K562 (cell line): ENCODE results near the gene KTI12. TPM values are rescaled to one million over a fixed set of nuclear protein-coding genes. Genes with fewer than 3 reads are reported as not detected.

Experiments
- ATAC-seq: fragments of 200-7000 bp; cut with Tn5 transposase; 3 replicates; pipeline ENCODE4 v1.9.1; 2020; ENCODE audit warnings: moderate library complexity
- Bru-seq: library from RNA; stranded (reverse); fragments of 400-500 nt; gene quantifications from one replicate; lab custom pipeline; 2021; lab: Mats Ljungman, UMichigan
- BruChase-seq, 2 experiments: library from RNA; stranded (reverse); fragments of 400-500 nt; gene quantifications; one replicate each; lab custom pipeline; 2021; lab: Mats Ljungman, UMichigan
- BruUV-seq: library from RNA; stranded (reverse); fragments of 400-500 nt; replicated peaks from 2 replicates; lab custom pipeline; 2021; lab: Mats Ljungman, UMichigan
- CTCF ChIA-PET: fragments of 300-600 bp; formaldehyde crosslinking; extraction: SDS; loops from one replicate; lab custom pipeline; 2021; ENCODE audit warnings: low intra/inter-chr PET ratio; lab: Yijun Ruan, JAX
- POLR2A ChIA-PET: fragments of 300-600, 350-650 bp; sonication (Branson Sonifier 250); formaldehyde crosslinking; extraction: SDS; loops from one replicate; lab custom pipeline; 2021; ENCODE audit warnings: antibody characterized with exemption, inconsistent platforms; lab: Yijun Ruan, JAX
- DNase-seq, 4 experiments: peaks; one replicate each; pipeline versions ENCODE4 v3.0.0 to v3.0.0-alpha.2; 2011 to 2018; ENCODE audit warnings: low spot score in 3 of 4, mixed read lengths in 3 of 4; ENCODE audit errors: extremely low read depth in 1 of 4
- FAIRE-seq: peaks from 2 replicates; lab custom pipeline; 2011; peaks lifted over from hg19 to GRCh38; lab: Jason Lieb, UNC
- H2AFZ ChIP-seq: 2 replicates; pipeline ENCODE4 v1.6.0; 2011; ENCODE audit warnings: low read depth, low read length, control low read depth, inconsistent platforms
- H3K27ac ChIP-seq: fragments of 200-600 bp; 3 replicates; pipeline ENCODE4 v1.8.0; 2011; ENCODE audit warnings: low read depth, mild to moderate bottlenecking, control low read depth, inconsistent platforms, low read length, moderate library complexity, mixed read lengths; ENCODE audit errors: extremely low read depth
- H3K27me3 ChIP-seq, 2 experiments: fragments of 300-600 bp in 1 of 2; 2 replicates in 1 of 2; 3 replicates in 1 of 2; pipeline versions ENCODE4 v1.6.0 to v1.8.0; 2011; ENCODE audit warnings: inconsistent platforms in 2 of 2, low read length in 2 of 2, mild to moderate bottlenecking in 1 of 2, mixed read lengths in 1 of 2, moderate library complexity in 1 of 2; ENCODE audit not compliant: control insufficient read depth in 2 of 2, insufficient read depth in 2 of 2
- H3K36me3 ChIP-seq: fragments of 300-600 bp; 3 replicates; pipeline ENCODE4 v1.8.0; 2011; ENCODE audit warnings: mild to moderate bottlenecking, low read length, inconsistent platforms; ENCODE audit not compliant: control insufficient read depth, insufficient read depth
- H3K4me1 ChIP-seq, 2 experiments: fragments of 200-600 bp in 1 of 2; replicated peaks in 1 of 2; 2 replicates in 1 of 2; 3 replicates in 1 of 2; pipeline versions ENCODE4 v1.5.1 to v1.8.0; 2011; ENCODE audit warnings: inconsistent platforms in 2 of 2, low read length in 2 of 2, mild to moderate bottlenecking in 1 of 2, mixed read lengths in 1 of 2, moderate library complexity in 1 of 2; ENCODE audit not compliant: control insufficient read depth in 2 of 2, insufficient read depth in 2 of 2
- H3K4me2 ChIP-seq: 2 replicates; pipeline ENCODE4 v1.6.1; 2011; ENCODE audit warnings: low read length, control low read depth, inconsistent platforms, mixed read lengths; ENCODE audit not compliant: insufficient read depth
- H3K4me3 ChIP-seq: fragments of 200-600 bp; sonication (generic), shearing (Covaris generic); 2 replicates; pipeline ENCODE4 v1.5.1; 2016; ENCODE audit warnings: control low read depth, inconsistent platforms
- H3K79me2 ChIP-seq: fragments of 200-600 bp; 3 replicates; pipeline ENCODE4 v1.8.0; 2011; ENCODE audit warnings: low read length, inconsistent platforms; ENCODE audit not compliant: control insufficient read depth, insufficient read depth
- H3K9ac ChIP-seq, 2 experiments: 2 replicates each; pipeline versions ENCODE4 v1.6.0 to v1.6.1; 2011; ENCODE audit warnings: low read depth in 2 of 2, low read length in 2 of 2, control low read depth in 1 of 2, inconsistent platforms in 1 of 2, mild to moderate bottlenecking in 1 of 2, mixed read lengths in 1 of 2; ENCODE audit not compliant: insufficient read depth in 1 of 2
- H3K9me1 ChIP-seq: one replicate; pipeline ENCODE4 v1.6.0; 2011; ENCODE audit warnings: inconsistent platforms, mild to moderate bottlenecking, low read length, moderate library complexity; ENCODE audit not compliant: control insufficient read depth, insufficient read depth
- H3K9me3 ChIP-seq: replicated peaks from 2 replicates; pipeline ENCODE4 v1.5.1; 2011; ENCODE audit warnings: low read depth, low read length, inconsistent platforms; ENCODE audit not compliant: control insufficient read depth, insufficient read depth
- H4K20me1 ChIP-seq: replicated peaks from 2 replicates; pipeline ENCODE4 v1.6.1; 2011; ENCODE audit warnings: low read length, inconsistent platforms, mixed read lengths; ENCODE audit not compliant: control insufficient read depth, insufficient read depth
- BRD4 ChIP-seq: fragments of 200-600 bp; sonication (generic); IDR thresholded peaks from 2 replicates; pipeline ENCODE4 v1.6.1; 2017; ENCODE audit warnings: inconsistent platforms
- BRD9 ChIP-seq: fragments of 450-650 bp; IDR thresholded peaks from 2 replicates; pipeline ENCODE4 v1.6.1; 2018; ENCODE audit warnings: low read depth; ENCODE audit not compliant: partially characterized antibody
- ETV1 ChIP-seq: fragments of 450-650 bp; conservative IDR thresholded peaks from 2 replicates; pipeline ENCODE4 v1.6.1; 2016; ENCODE audit warnings: missing genetic modification characterization, control low read depth, low read depth, missing compliant biosample characterization
- FOXP1 ChIP-seq: sonication (generic); formaldehyde crosslinking; IDR thresholded peaks from 2 replicates; pipeline ENCODE4 v1.8.0; 2022; ENCODE audit warnings: mild to moderate bottlenecking, missing genetic modification reagents
- NR2C1 ChIP-seq, 2 experiments: fragments of 450-650 bp; IDR thresholded peaks; 2 replicates each; pipeline ENCODE4 v1.6.1; 2017; ENCODE audit warnings: mild to moderate bottlenecking in 2 of 2, antibody characterized with exemption in 1 of 2, inconsistent platforms in 1 of 2, missing compliant biosample characterization in 1 of 2, missing genetic modification characterization in 1 of 2
- RBM15 ChIP-seq: fragments of 200-400 bp; formaldehyde crosslinking; IDR thresholded peaks from 2 replicates; pipeline ENCODE4 v1.6.1; 2018; ENCODE audit warnings: mild to moderate bottlenecking, low read length, moderate library complexity; ENCODE audit not compliant: insufficient read depth
- TAF1 ChIP-seq: IDR thresholded peaks from 2 replicates; pipeline ENCODE4 v1.6.1; 2011; ENCODE audit warnings: mild to moderate bottlenecking, low read length, moderate library complexity; ENCODE audit not compliant: insufficient read depth, control insufficient read depth, severe bottlenecking; ENCODE audit errors: extremely low read depth
- ZNF77 ChIP-seq: fragments of 250-450 bp; sonication (Bioruptor Pico); IDR thresholded peaks from 2 replicates; pipeline ENCODE4 v1.5.0; 2020
- WGBS: fragments of 100-300 bp; shearing (Covaris generic); methylation state at CpG from one replicate; pipeline ENCODE4 v1.1.6; 2016; ENCODE audit warnings: low coverage, mixed read lengths; ENCODE audit not compliant: insufficient coverage; ENCODE audit errors: missing lambda C conversion rate; 5-methylcytosine and 5-hydroxymethylcytosine counted together
- in situ Hi-C: fragments of 300-500 bp; cut with MboI; formaldehyde crosslinking; loops from 4 replicates; pipeline ENCODE4 v1.15.0; 2018; ENCODE audit warnings: inconsistent platforms, mixed read lengths
- intact Hi-C: fragments of 100-400 bp; cut with micrococcal nuclease; formaldehyde crosslinking; loops from 2 replicates; pipeline ENCODE4 v1.14.2; 2022
- long read RNA-seq, 3 experiments: library from polyadenylated mRNA in 2 of 3; library from RNA in 1 of 3; unstranded in 2 of 3; stranded (forward) in 1 of 3; transcript quantifications; one replicate each; pipeline ENCODE4 v2.0.0, GENCODE V29; 2019 to 2022
- polyA minus RNA-seq, 3 experiments: library from RNA; depleted of rRNA, polyadenylated mRNA; stranded (reverse); fragments of >200 nt; gene quantifications; 2 replicates each; pipeline ENCODE4 v1.2.3, GENCODE V29; 2011
- polyA plus RNA-seq, 8 experiments: library from polyadenylated mRNA; depleted of rRNA in 4 of 8; stranded (reverse) in 5 of 8; unstranded in 3 of 8; fragments of >200 nt; fragmentation: Nextera tagmentation in 2 of 8; fragmentation: Illumina TruSeq in 1 of 8; extraction: Ambion mirVana in 2 of 8; extraction: Trizol in 1 of 8; gene quantifications; 2 replicates each; pipeline versions ENCODE4 v1.2.1 to v1.2.3, GENCODE V29; 2011 to 2014; ENCODE audit warnings: inconsistent platforms in 1 of 8, missing spikeins in 1 of 8
- total RNA-seq, 7 experiments: library from RNA; depleted of rRNA in 6 of 7; stranded (reverse); fragments of >200 nt in 6 of 7; fragmentation: Illumina TruSeq in 2 of 7; extraction: Trizol in 2 of 7; gene quantifications; 2 replicates each; pipeline versions ENCODE4 v1.2.1 to v1.2.3, GENCODE V29; 2011 to 2021; ENCODE audit warnings: low replicate concordance in 1 of 7
- TF ChIP-seq, protein P1 (sequence below): fragments of 250-450 bp; sonication (Bioruptor Pico); IDR thresholded peaks from 2 replicates; pipeline ENCODE4 v1.5.0; 2021
- TF ChIP-seq, protein P2 (sequence below), 2 experiments: IDR thresholded peaks; 2 replicates each; pipeline ENCODE4 v1.6.1; 2012; ENCODE audit warnings: improper control_type of control experiment in 2 of 2, low read depth in 2 of 2, low read length in 2 of 2, borderline replicate concordance in 1 of 2

The KTI12 gene, protein sequence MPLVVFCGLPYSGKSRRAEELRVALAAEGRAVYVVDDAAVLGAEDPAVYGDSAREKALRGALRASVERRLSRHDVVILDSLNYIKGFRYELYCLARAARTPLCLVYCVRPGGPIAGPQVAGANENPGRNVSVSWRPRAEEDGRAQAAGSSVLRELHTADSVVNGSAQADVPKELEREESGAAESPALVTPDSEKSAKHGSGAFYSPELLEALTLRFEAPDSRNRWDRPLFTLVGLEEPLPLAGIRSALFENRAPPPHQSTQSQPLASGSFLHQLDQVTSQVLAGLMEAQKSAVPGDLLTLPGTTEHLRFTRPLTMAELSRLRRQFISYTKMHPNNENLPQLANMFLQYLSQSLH
- 17.1 and 23.9 TPM in 2 replicates for total RNA-seq (2011; cell fraction: chromatin; rRNA removed; ENCODE audit: low replicate concordance)
- total RNA-seq (2011; cell fraction: nucleolus; rRNA removed): 23.8 and 28.2 TPM in 2 replicates
- total RNA-seq (2011; cell fraction: nucleoplasm; rRNA removed): 15.8 and 17.0 TPM in 2 replicates
- 15.2 and 19.6 TPM in 2 replicates for total RNA-seq (2014; rRNA removed)
- 11.3 and 11.7 TPM in 2 replicates for total RNA-seq (2014; rRNA removed; fragmentation: Illumina TruSeq; extraction: Trizol)
- total RNA-seq (2015; rRNA removed; fragmentation: Illumina TruSeq; extraction: Trizol): 10.7 and 10.9 TPM in 2 replicates
- 22.8 and 25.9 TPM in 2 replicates for total RNA-seq (2021)
- polyA plus RNA-seq (2011; rRNA removed): 12.0 and 12.7 TPM in 2 replicates
- polyA plus RNA-seq (2011; cell fraction: cytosol; rRNA removed): 13.7 and 27.1 TPM in 2 replicates
- 12.5 and 13.1 TPM in 2 replicates for polyA plus RNA-seq (2011; cell fraction: nucleus; rRNA removed)
- 15.7 and 17.3 TPM in 2 replicates for polyA plus RNA-seq (2012)
- 10.9 and 11.6 TPM in 2 replicates for polyA plus RNA-seq (2014; fragmentation: Illumina TruSeq; extraction: Trizol)
- polyA plus RNA-seq (2014; fragmentation: Nextera tagmentation; extraction: Ambion mirVana): 1 to 10 TPM; 3.1 to 4.8 TPM
- polyA plus RNA-seq (2014; rRNA removed): 21.1 and 23.6 TPM in 2 replicates
- polyA minus RNA-seq (2011; rRNA and poly(A)+ RNA removed): 10.1 and 11.8 TPM in 2 replicates
- 6.3 and 8.4 TPM in 2 replicates for polyA minus RNA-seq (2011; cell fraction: cytosol; rRNA and poly(A)+ RNA removed)
- polyA minus RNA-seq (2011; cell fraction: nucleus; rRNA and poly(A)+ RNA removed): 7.7 and 12.9 TPM in 2 replicates
- percentile 95 among the genes with signal in this experiment for Bru-seq, nascent RNA
- percentile 95 among the genes with signal in this experiment for BruChase-seq, experiment 1, labeled RNA remaining after a 2-hour chase
- BruChase-seq, experiment 2, labeled RNA remaining after a 6-hour chase: percentile 90 among the genes with signal in this experiment
- long read RNA-seq, experiment 1, transcript KTI12-201 (1 exons, 1,714 nt): major isoform, 111 of 111 reads
- long read RNA-seq, experiment 1, partial matches to known transcripts: 0 of 111 reads
- long read RNA-seq, experiment 1, other reads (novel, unspliced or antisense): 0 of 111 reads
- long read RNA-seq, experiment 2, transcript KTI12-201 (1 exons, 1,714 nt): major isoform, 20 of 20 reads
- long read RNA-seq, experiment 2, partial matches to known transcripts: 0 of 20 reads
- long read RNA-seq, experiment 2, other reads (novel, unspliced or antisense): 0 of 20 reads
- long read RNA-seq, experiment 3, transcript KTI12-201 (1 exons, 1,714 nt): major isoform, 55 of 55 reads
- long read RNA-seq, experiment 3, partial matches to known transcripts: 0 of 55 reads
- long read RNA-seq, experiment 3, other reads (novel, unspliced or antisense): 0 of 55 reads

DNA sequence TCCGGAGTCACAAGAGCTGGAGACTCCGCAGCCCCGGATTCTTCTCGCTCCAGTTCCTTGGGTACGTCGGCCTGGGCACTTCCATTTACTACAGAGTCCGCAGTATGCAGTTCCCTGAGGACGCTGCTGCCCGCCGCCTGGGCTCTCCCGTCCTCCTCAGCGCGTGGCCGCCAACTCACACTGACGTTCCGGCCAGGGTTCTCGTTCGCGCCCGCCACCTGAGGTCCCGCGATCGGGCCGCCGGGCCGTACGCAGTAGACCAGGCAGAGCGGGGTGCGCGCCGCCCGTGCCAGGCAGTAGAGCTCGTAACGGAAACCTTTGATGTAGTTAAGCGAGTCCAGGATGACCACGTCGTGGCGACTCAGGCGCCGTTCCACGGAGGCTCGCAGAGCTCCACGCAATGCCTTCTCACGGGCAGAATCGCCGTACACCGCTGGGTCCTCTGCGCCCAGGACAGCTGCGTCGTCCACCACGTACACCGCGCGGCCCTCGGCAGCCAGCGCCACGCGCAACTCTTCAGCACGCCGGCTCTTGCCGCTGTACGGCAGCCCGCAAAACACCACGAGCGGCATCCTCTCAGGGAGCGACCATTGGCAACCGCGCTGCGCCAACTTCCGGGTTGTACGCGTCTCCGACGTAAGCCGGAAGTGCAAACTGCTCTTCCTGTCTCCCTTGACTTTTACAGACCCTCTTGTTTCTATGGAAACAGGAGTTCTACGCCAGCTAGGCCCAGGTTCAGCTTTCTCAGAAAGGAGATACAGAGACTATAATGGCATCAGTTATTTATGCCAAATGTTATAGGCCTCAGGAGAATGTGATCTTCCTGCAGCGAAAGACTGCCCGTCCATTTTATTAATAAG lies at the start of gene KTI12:
Gene KTI12 (minus strand): TSS at position 621 of the 860 bp plus-strand sequence. CDS start 49 bp downstream, at position 572.
- Histone ChIP-seq H4K20me1 (peaks cover 17% of the 10 kb centered on the region), H3K4me1 (peaks cover 12 to 17% of the 10 kb centered on the region in 2 experiments; a peak in 4 of 5 replicates), H3K9me1 (no peaks in the 10 kb centered on the region), H3K36me3 (peaks cover 30% of the 10 kb centered on the region), H3K27me3 (no peaks in the 10 kb centered on the region), H3K4me2 (peak within 1 kb of the TSS; percentile 94), H3K27ac (peak within 1 kb of the TSS; percentile 88), H3K9me3 (no peaks in the 10 kb centered on the region), H3K4me3 (peak within 1 kb of the TSS; percentile 66), H3K79me2 (peaks cover 37% of the 10 kb centered on the region), H3K9ac (peak within 1 kb of the TSS; percentile 88 to 100), H2AFZ (peak within 1 kb of the TSS; percentile 93)
- in situ Hi-C loops (no loop called here), intact Hi-C loops (no loop called here)
- ATAC-seq: peak; percentile 93
- WGBS: 3% methylated on average over 77 of the region's 78 CpGs
- CTCF ChIA-PET: no interaction called here
- TSS peak; percentile 58 for BruUV-seq
- DNase-seq: peak; percentile 85 to 97 (median 88)
- POLR2A ChIA-PET: interaction anchor here (0.6 to 2.7 kb wide), 9 partner anchors 9 to 514 kb away, joined by 3 to 15 read pairs (median 5); partner anchors contain the start of gene TXNDC12
- FAIRE-seq: peak; percentile 97
- TF ChIP-seq FOXP1 (CRISPR knock-in tag) (peak; percentile 80), ZNF77 (CRISPR knock-in tag) (0 out of 2 replicates have a peak, but pooled peaks have one; percentile 11), RBM15 (no peak), TAF1 (peak; percentile 85), BRD4 (peak; percentile 53), ETV1 (peak; percentile 84), BRD9 (no peak), NR2C1 (IDR thresholded peaks at IDR 0.05) (peak; percentile 81), NR2C1 (tag; IDR thresholded peaks at IDR 0.05) (peak; percentile 86)
- TF ChIP-seq, protein P1, sequence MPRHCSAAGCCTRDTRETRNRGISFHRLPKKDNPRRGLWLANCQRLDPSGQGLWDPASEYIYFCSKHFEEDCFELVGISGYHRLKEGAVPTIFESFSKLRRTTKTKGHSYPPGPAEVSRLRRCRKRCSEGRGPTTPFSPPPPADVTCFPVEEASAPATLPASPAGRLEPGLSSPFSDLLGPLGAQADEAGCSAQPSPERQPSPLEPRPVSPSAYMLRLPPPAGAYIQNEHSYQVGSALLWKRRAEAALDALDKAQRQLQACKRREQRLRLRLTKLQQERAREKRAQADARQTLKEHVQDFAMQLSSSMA (CRISPR knock-in tag): 0 out of 2 replicates have a peak, but pooled peaks have one; percentile 60
- TF ChIP-seq, protein P2, sequence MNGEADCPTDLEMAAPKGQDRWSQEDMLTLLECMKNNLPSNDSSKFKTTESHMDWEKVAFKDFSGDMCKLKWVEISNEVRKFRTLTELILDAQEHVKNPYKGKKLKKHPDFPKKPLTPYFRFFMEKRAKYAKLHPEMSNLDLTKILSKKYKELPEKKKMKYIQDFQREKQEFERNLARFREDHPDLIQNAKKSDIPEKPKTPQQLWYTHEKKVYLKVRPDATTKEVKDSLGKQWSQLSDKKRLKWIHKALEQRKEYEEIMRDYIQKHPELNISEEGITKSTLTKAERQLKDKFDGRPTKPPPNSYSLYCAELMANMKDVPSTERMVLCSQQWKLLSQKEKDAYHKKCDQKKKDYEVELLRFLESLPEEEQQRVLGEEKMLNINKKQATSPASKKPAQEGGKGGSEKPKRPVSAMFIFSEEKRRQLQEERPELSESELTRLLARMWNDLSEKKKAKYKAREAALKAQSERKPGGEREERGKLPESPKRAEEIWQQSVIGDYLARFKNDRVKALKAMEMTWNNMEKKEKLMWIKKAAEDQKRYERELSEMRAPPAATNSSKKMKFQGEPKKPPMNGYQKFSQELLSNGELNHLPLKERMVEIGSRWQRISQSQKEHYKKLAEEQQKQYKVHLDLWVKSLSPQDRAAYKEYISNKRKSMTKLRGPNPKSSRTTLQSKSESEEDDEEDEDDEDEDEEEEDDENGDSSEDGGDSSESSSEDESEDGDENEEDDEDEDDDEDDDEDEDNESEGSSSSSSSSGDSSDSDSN (IDR thresholded peaks at IDR 0.05; ENCODE audit: borderline replicate concordance in 1 of 2, low read depth in 2 of 2, low read length in 2 of 2): peak; percentile 21 to 67; a peak in 2 of 4 replicates
